HCT116 (cell line): ENCODE results near the gene GPR171. TPM values are rescaled to one million over a fixed set of nuclear protein-coding genes. Genes with fewer than 3 reads are reported as not detected.

Source experiments
- ATAC-seq: fragments of 200-7000 bp; cut with Tn5 transposase; 2 replicates; pipeline ENCODE4 v1.9.1; 2020; ENCODE audit warnings: mild to moderate bottlenecking, moderate library complexity
- BruUV-seq: library from RNA; stranded (reverse); fragments of 400-500 nt; replicated peaks from 2 replicates; lab custom pipeline; 2021; lab: Mats Ljungman, UMichigan
- CTCF ChIA-PET: fragments of 300-600 bp; sonication (Branson Sonifier 250); formaldehyde crosslinking; loops from one replicate; lab custom pipeline; 2021; ENCODE audit warnings: antibody characterized with exemption; lab: Charles Lee
- POLR2A ChIA-PET: fragments of 300-600, 350-600 bp; sonication (Branson Sonifier 250); formaldehyde crosslinking; loops from one replicate; lab custom pipeline; 2021; ENCODE audit warnings: antibody characterized with exemption; lab: Charles Lee
- RAD21 ChIA-PET, 2 experiments: fragments of 300-600 bp; sonication (Branson Sonifier 250); formaldehyde crosslinking; loops; one replicate each; lab custom pipeline; 2023; ENCODE audit warnings: low total read pairs in 2 of 2; ENCODE audit not compliant: uncharacterized antibody in 2 of 2, unreplicated experiment in 2 of 2, low non-redundant PET in 1 of 2; lab: Charles Lee
- DNase-seq: peaks from one replicate; pipeline ENCODE4 v3.0.0-alpha.2; 2010; ENCODE audit warnings: low read depth, low spot score
- H2AFZ ChIP-seq: fragments of 200-600 bp; shearing (Covaris generic), sonication (generic); 2 replicates; pipeline ENCODE4 v1.6.1; 2017; ENCODE audit warnings: low read depth, mixed run types, mixed read lengths, antibody characterized with exemption, low read length; ENCODE audit not compliant: poor library complexity, severe bottlenecking
- H3K27ac ChIP-seq: 2 replicates; pipeline ENCODE4 v1.5.1; 2012; ENCODE audit warnings: low read depth, low read length
- H3K27me3 ChIP-seq: fragments of 200-600 bp; sonication (generic); 2 replicates; pipeline ENCODE4 v1.6.1; 2016; ENCODE audit warnings: mixed run types, low read length, mixed read lengths; ENCODE audit not compliant: insufficient read depth
- H3K36me3 ChIP-seq, 2 experiments: fragments of 200-500 bp in 1 of 2; fragments of 200-600 bp in 1 of 2; sonication (Bioruptor generic) in 1 of 2; sonication (generic) in 1 of 2; 2 replicates each; pipeline versions ENCODE4 v1.5.1 to v1.6.1; 2014 to 2016; ENCODE audit warnings: low read length in 2 of 2, inconsistent platforms in 1 of 2, mixed read lengths in 1 of 2, mixed run types in 1 of 2; ENCODE audit not compliant: insufficient read depth in 2 of 2, control insufficient read depth in 1 of 2
- H3K4me1 ChIP-seq, 2 experiments: fragments of 200-600 bp in 1 of 2; sonication (generic) in 1 of 2; 2 replicates each; pipeline versions ENCODE4 v1.5.1 to v1.6.1; 2012 to 2017; ENCODE audit warnings: low read length in 2 of 2, inconsistent platforms in 1 of 2, mild to moderate bottlenecking in 1 of 2, mixed read lengths in 1 of 2, mixed run types in 1 of 2, moderate library complexity in 1 of 2; ENCODE audit not compliant: insufficient read depth in 2 of 2, control insufficient read depth in 1 of 2
- H3K4me2 ChIP-seq: fragments of 200-600 bp; sonication (generic); 2 replicates; pipeline ENCODE4 v1.6.1; 2017; ENCODE audit warnings: mixed run types, low read length, mixed read lengths
- H3K4me3 ChIP-seq, 2 experiments: fragments of 200-600 bp in 1 of 2; sonication (generic) in 1 of 2; replicated peaks in 1 of 2; 2 replicates each; pipeline ENCODE4 v1.5.1; 2011 to 2016; ENCODE audit warnings: low read length in 2 of 2, control low read depth in 1 of 2, low read depth in 1 of 2, mild to moderate bottlenecking in 1 of 2, mixed read lengths in 1 of 2, mixed run types in 1 of 2
- H3K79me2 ChIP-seq: fragments of 200-600 bp; sonication (generic); 2 replicates; pipeline ENCODE4 v1.6.1; 2017; ENCODE audit warnings: mild to moderate bottlenecking, mixed run types, low read length, moderate library complexity, mixed read lengths; ENCODE audit not compliant: insufficient read depth
- H3K9ac ChIP-seq: fragments of 200-600 bp; sonication (generic); 2 replicates; pipeline ENCODE4 v1.6.1; 2016; ENCODE audit warnings: low read length, mixed read lengths
- H3K9me2 ChIP-seq: fragments of 200-600 bp; sonication (generic), shearing (Covaris generic); 2 replicates; pipeline ENCODE4 v1.6.1; 2017; ENCODE audit warnings: mixed run types, mild to moderate bottlenecking, moderate library complexity; ENCODE audit not compliant: insufficient read depth
- H3K9me3 ChIP-seq, 2 experiments: fragments of 200-500 bp in 1 of 2; fragments of 200-600 bp in 1 of 2; sonication (Bioruptor generic) in 1 of 2; sonication (generic) in 1 of 2; 2 replicates each; pipeline ENCODE4 v1.6.1; 2014 to 2017; ENCODE audit warnings: low read length in 2 of 2, mixed read lengths in 2 of 2, inconsistent platforms in 1 of 2, low read depth in 1 of 2, mild to moderate bottlenecking in 1 of 2, mixed run types in 1 of 2, moderate library complexity in 1 of 2; ENCODE audit not compliant: control insufficient read depth in 1 of 2, insufficient read depth in 1 of 2
- H4K20me1 ChIP-seq: fragments of 200-600 bp; sonication (generic), shearing (Covaris generic); 2 replicates; pipeline ENCODE4 v1.6.1; 2017; ENCODE audit warnings: mixed run types, mild to moderate bottlenecking, moderate library complexity; ENCODE audit not compliant: insufficient read depth
- CBX3 ChIP-seq: IDR thresholded peaks from 2 replicates; pipeline ENCODE4 v1.6.1; 2012; ENCODE audit warnings: low read depth
- CEBPB ChIP-seq: IDR thresholded peaks from 2 replicates; pipeline ENCODE4 v1.6.1; 2012; ENCODE audit warnings: low read depth
- ELF1 ChIP-seq: IDR thresholded peaks from 2 replicates; pipeline ENCODE4 v1.6.1; 2012; ENCODE audit warnings: low read depth, borderline replicate concordance
- EZH2 ChIP-seq: fragments of 200-600 bp; sonication (generic); IDR thresholded peaks from 2 replicates; pipeline ENCODE4 v1.6.1; 2017; ENCODE audit warnings: antibody characterized with exemption, mixed run types
- EZH2phosphoT487 ChIP-seq: fragments of 200-600 bp; IDR thresholded peaks from 2 replicates; pipeline ENCODE4 v1.6.1; 2018; ENCODE audit warnings: antibody characterized with exemption, borderline replicate concordance
- FOSL1 ChIP-seq: IDR thresholded peaks from 2 replicates; pipeline ENCODE4 v1.6.1; 2012; ENCODE audit warnings: low read depth
- POLR2A ChIP-seq: IDR thresholded peaks from 2 replicates; pipeline ENCODE4 v1.7.0; 2011; ENCODE audit warnings: borderline replicate concordance; ENCODE audit not compliant: insufficient read depth, insufficient read length; ENCODE audit errors: extremely low read depth
- POLR2AphosphoS5 ChIP-seq: IDR thresholded peaks from 2 replicates; pipeline ENCODE4 v1.6.1; 2011; ENCODE audit warnings: mild to moderate bottlenecking, low read depth, low read length, moderate library complexity
- RAD21 ChIP-seq: IDR thresholded peaks from 2 replicates; pipeline ENCODE4 v1.6.1; 2012; ENCODE audit warnings: low read depth, mild to moderate bottlenecking
- SIN3A ChIP-seq: IDR thresholded peaks from 2 replicates; pipeline ENCODE4 v1.6.1; 2012; ENCODE audit warnings: low read depth
- SP1 ChIP-seq: IDR thresholded peaks from 2 replicates; pipeline ENCODE4 v1.6.1; 2012; ENCODE audit warnings: low read depth
- SRF ChIP-seq: IDR thresholded peaks from 2 replicates; pipeline ENCODE4 v1.6.1; 2012; ENCODE audit warnings: low read depth
- YY1 ChIP-seq: IDR thresholded peaks from 2 replicates; pipeline ENCODE4 v1.6.1; 2011; ENCODE audit warnings: low read length, low read depth, moderate library complexity, mild to moderate bottlenecking; ENCODE audit not compliant: insufficient replicate concordance; ENCODE audit errors: extremely low read depth
- ZFX ChIP-seq: fragments of 450-650 bp; IDR thresholded peaks from 2 replicates; pipeline ENCODE4 v1.6.1; 2017
- intact Hi-C: fragments of 100-400 bp; cut with micrococcal nuclease; formaldehyde crosslinking; loops from 2 replicates; pipeline ENCODE4 v1.10.0; 2022
- total RNA-seq: library from RNA; stranded (reverse); gene quantifications from one replicate; pipeline ENCODE4 v1.2.1, GENCODE V29; 2021; ENCODE audit not compliant: unreplicated experiment
- TF ChIP-seq, protein P1 (sequence below): IDR thresholded peaks from 2 replicates; pipeline ENCODE4 v1.6.1; 2012
- TF ChIP-seq, protein P2 (sequence below), 3 experiments: fragments of 200-600 bp in 1 of 3; sonication (generic) in 1 of 3; IDR thresholded peaks in 2 of 3; conservative IDR thresholded peaks in 1 of 3; 2 replicates each; pipeline ENCODE4 v1.5.1; 2012 to 2017; ENCODE audit warnings: low read depth in 2 of 3, low read length in 2 of 3, antibody characterized with exemption in 1 of 3, borderline replicate concordance in 1 of 3, control low read depth in 1 of 3, mild to moderate bottlenecking in 1 of 3, mixed read lengths in 1 of 3, mixed run types in 1 of 3, moderate library complexity in 1 of 3; ENCODE audit not compliant: insufficient read depth in 1 of 3
- TF ChIP-seq, protein P3 (sequence below): IDR thresholded peaks from 2 replicates; pipeline ENCODE4 v1.6.1; 2012

The GPR171 gene
- total RNA-seq, 1 experiment from 2014 or later: not detected

DNA sequence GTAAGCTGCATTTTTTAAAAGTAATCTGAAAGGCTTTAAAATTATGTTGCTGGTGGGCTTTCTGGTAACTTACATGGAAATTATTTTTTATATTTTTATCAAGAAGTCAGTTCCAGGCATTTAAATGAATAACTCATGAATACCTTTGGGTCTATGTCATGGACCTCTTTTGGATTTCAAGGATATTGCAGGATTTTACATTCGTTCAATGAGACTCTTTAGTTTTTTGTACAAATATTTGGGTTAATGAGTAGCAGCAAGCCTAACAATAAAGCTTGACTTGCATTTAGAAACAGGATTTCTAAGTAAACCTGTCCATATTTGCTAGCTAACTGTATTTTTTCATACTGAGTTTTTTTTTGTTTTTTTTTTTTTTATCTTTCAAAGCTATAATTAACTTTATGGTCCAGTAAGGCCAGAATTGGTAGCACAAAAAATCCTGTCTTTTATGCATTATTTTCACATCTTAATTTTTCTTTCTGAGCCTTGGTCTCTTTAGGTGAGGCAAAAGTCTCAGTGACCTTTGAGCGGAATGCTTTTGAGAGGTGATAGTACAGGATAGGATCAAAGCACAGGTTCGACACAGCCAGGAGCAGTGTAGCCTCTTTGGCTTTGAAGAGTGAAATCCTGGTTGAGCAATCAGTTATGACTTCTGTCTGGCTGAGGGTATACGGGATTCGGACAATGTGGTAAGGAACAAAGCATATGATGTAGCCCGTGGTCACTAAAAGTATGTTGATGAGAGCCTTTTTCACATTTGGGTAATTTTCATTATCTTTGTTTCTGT is 4.8 kb downstream of the GPR171 start:
- ChIA-PET CTCF (interaction anchor here (1.1 kb wide), 1 partner anchor 42 kb away, joined by 3 read pairs; no protein-coding TSS in a partner anchor), RAD21 (no interaction called here), POLR2A (no interaction called here)
- no peaks in the 10 kb centered on the region for H3K9me3 ChIP-seq
- no peaks in the 10 kb centered on the region for H3K36me3 ChIP-seq
- intact Hi-C loops: no loop called here
- H4K20me1 ChIP-seq: no peaks in the 10 kb centered on the region
- ATAC-seq (no peak), DNase-seq (no peak)
- H3K9me2 ChIP-seq: 0 out of 2 replicates have a peak, but pooled peaks cover 3% of the 10 kb centered on the region
- no peak overlapping the region for H3K4me2 ChIP-seq
- no peaks in the 10 kb centered on the region for H3K4me1 ChIP-seq
- no peak overlapping the region for H3K9ac ChIP-seq
- no peak overlapping the region for H3K4me3 ChIP-seq
- H3K27me3 ChIP-seq: no peaks in the 10 kb centered on the region
- no peak for TF ChIP-seq ELF1
- TF ChIP-seq, protein P1, sequence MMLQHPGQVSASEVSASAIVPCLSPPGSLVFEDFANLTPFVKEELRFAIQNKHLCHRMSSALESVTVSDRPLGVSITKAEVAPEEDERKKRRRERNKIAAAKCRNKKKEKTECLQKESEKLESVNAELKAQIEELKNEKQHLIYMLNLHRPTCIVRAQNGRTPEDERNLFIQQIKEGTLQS: no peak
- no peak for TF ChIP-seq EZH2
- TF ChIP-seq, protein P2, sequence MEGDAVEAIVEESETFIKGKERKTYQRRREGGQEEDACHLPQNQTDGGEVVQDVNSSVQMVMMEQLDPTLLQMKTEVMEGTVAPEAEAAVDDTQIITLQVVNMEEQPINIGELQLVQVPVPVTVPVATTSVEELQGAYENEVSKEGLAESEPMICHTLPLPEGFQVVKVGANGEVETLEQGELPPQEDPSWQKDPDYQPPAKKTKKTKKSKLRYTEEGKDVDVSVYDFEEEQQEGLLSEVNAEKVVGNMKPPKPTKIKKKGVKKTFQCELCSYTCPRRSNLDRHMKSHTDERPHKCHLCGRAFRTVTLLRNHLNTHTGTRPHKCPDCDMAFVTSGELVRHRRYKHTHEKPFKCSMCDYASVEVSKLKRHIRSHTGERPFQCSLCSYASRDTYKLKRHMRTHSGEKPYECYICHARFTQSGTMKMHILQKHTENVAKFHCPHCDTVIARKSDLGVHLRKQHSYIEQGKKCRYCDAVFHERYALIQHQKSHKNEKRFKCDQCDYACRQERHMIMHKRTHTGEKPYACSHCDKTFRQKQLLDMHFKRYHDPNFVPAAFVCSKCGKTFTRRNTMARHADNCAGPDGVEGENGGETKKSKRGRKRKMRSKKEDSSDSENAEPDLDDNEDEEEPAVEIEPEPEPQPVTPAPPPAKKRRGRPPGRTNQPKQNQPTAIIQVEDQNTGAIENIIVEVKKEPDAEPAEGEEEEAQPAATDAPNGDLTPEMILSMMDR (IDR thresholded peaks at IDR 0.05 in 2 of 3, conservative IDR thresholded peaks at IDR 0.05 in 1 of 3; ENCODE audit: borderline replicate concordance in 1 of 3, insufficient read depth in 1 of 3, low read depth in 2 of 3, low read length in 2 of 3): no peak
- no peak for TF ChIP-seq FOSL1
- no peak for TF ChIP-seq SP1
- no peak for TF ChIP-seq RAD21
- no peak for TF ChIP-seq EZH2phosphoT487
- TF ChIP-seq CBX3: no peak
- no peak for TF ChIP-seq POLR2AphosphoS5
- TF ChIP-seq ZFX: no peak
- TF ChIP-seq SRF: no peak
- TF ChIP-seq POLR2A: no peak
- no peak for TF ChIP-seq CEBPB
- TF ChIP-seq, protein P3, sequence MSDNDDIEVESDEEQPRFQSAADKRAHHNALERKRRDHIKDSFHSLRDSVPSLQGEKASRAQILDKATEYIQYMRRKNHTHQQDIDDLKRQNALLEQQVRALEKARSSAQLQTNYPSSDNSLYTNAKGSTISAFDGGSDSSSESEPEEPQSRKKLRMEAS: no peak
- no peak for TF ChIP-seq SIN3A
- TF ChIP-seq YY1: no peak
- H3K27ac ChIP-seq: no peak overlapping the region
- H2AFZ ChIP-seq: no peak overlapping the region
- no peaks in the 10 kb centered on the region for H3K79me2 ChIP-seq
- no TSS peak for BruUV-seq
